OCI-LY7 (cell line): Measurements from ENCODE around the gene RHOB. TPM values are rescaled to one million over a fixed set of nuclear protein-coding genes. Genes with fewer than 3 reads are reported as not detected.

Source experiments
- BruUV-seq: library from RNA; stranded (reverse); fragments of 400-500 nt; replicated peaks from 2 replicates; lab custom pipeline; 2021; lab: Mats Ljungman, UMichigan
- CTCF ChIA-PET: fragments of 300-600 bp; sonication (Branson Sonifier 250); formaldehyde crosslinking; loops from one replicate; lab custom pipeline; 2022; ENCODE audit warnings: antibody characterized with exemption; ENCODE audit not compliant: unreplicated experiment; lab: Charles Lee
- POLR2A ChIA-PET: fragments of 300-600 bp; sonication (Branson Sonifier 250); formaldehyde crosslinking; loops from one replicate; lab custom pipeline; 2022; ENCODE audit warnings: antibody characterized with exemption; lab: Charles Lee
- DNase-seq: peaks from one replicate; pipeline ENCODE4 v3.0.0-alpha.2; 2015; ENCODE audit warnings: low spot score
- H2AFZ ChIP-seq: fragments of 200-600 bp; sonication (generic), shearing (Covaris generic); 2 replicates; pipeline ENCODE4 v1.6.1; 2014; ENCODE audit warnings: mild to moderate bottlenecking, antibody characterized with exemption, low read length, moderate library complexity
- H3K27ac ChIP-seq: fragments of 200-600 bp; sonication (generic); 2 replicates; pipeline ENCODE4 v1.5.1; 2014; ENCODE audit warnings: mixed run types, low read depth, mild to moderate bottlenecking, moderate library complexity, low read length, inconsistent platforms; ENCODE audit not compliant: poor library complexity, severe bottlenecking
- H3K36me3 ChIP-seq: fragments of 200-600 bp; sonication (generic); 2 replicates; pipeline ENCODE4 v1.6.1; 2014; ENCODE audit warnings: mild to moderate bottlenecking, antibody characterized with exemption, low read length, moderate library complexity, mixed read lengths; ENCODE audit not compliant: insufficient read depth
- H3K4me1 ChIP-seq: fragments of 200-600 bp; sonication (generic); 2 replicates; pipeline ENCODE4 v1.5.1; 2014; ENCODE audit warnings: mild to moderate bottlenecking, low read length; ENCODE audit not compliant: insufficient read depth, poor library complexity, severe bottlenecking
- H3K4me2 ChIP-seq: fragments of 200-600 bp; sonication (generic); 2 replicates; pipeline ENCODE4 v1.6.1; 2014; ENCODE audit warnings: mild to moderate bottlenecking, low read length
- H3K4me3 ChIP-seq: fragments of 200-600 bp; sonication (generic); 2 replicates; pipeline ENCODE4 v1.5.1; 2014; ENCODE audit warnings: mild to moderate bottlenecking, low read depth, low read length; ENCODE audit not compliant: poor library complexity, severe bottlenecking
- H3K79me2 ChIP-seq: fragments of 200-600 bp; sonication (generic); 2 replicates; pipeline ENCODE4 v1.6.1; 2016; ENCODE audit warnings: low read depth, mild to moderate bottlenecking, low read length, moderate library complexity, mixed read lengths; ENCODE audit not compliant: insufficient read depth
- H3K9me2 ChIP-seq: fragments of 200-600 bp; sonication (generic); 2 replicates; pipeline ENCODE4 v1.6.1; 2016; ENCODE audit warnings: mild to moderate bottlenecking, low read length, mixed read lengths; ENCODE audit not compliant: insufficient read depth
- H3K9me3 ChIP-seq: fragments of 200-600 bp; sonication (generic); 2 replicates; pipeline ENCODE4 v1.6.1; 2014; ENCODE audit warnings: mild to moderate bottlenecking, mixed run types, low read length, mixed read lengths
- H4K20me1 ChIP-seq: fragments of 200-600 bp; sonication (generic); 2 replicates; pipeline ENCODE4 v1.6.1; 2014; ENCODE audit warnings: mild to moderate bottlenecking, antibody characterized with exemption, low read length, moderate library complexity, mixed read lengths; ENCODE audit not compliant: insufficient read depth
- CTCF ChIP-seq: fragments of 200-600 bp; sonication (generic); conservative IDR thresholded peaks from 2 replicates; pipeline ENCODE4 v1.5.1; 2014; ENCODE audit warnings: mild to moderate bottlenecking, antibody characterized with exemption, low read length, moderate library complexity, mixed read lengths
- EZH2phosphoT487 ChIP-seq: fragments of 200-600 bp; sonication (generic); IDR thresholded peaks from 2 replicates; pipeline ENCODE4 v1.6.1; 2018; ENCODE audit warnings: low read depth, borderline replicate concordance, mild to moderate bottlenecking, mixed run types, antibody characterized with exemption, low read length, moderate library complexity, mixed read lengths
- intact Hi-C: fragments of 100-400 bp; cut with micrococcal nuclease; formaldehyde crosslinking; loops from one replicate; pipeline ENCODE4 v1.10.0; 2022; ENCODE audit not compliant: unreplicated experiment
- total RNA-seq, 2 experiments: library from RNA; depleted of rRNA in 1 of 2; stranded (reverse); fragments of >200 nt in 1 of 2; shearing (Covaris generic) in 1 of 2; gene quantifications; 2 replicates each; pipeline ENCODE4 v1.2.3, GENCODE V29; 2014 to 2022

RHOB gene
- total RNA-seq, 2 experiments from 2014 or later: 0.36 TPM; not detected in 1

GRCh38 chr2:20419007-20419576 is 27.8 kb upstream of the RHOB start:
- Histone ChIP-seq H3K4me3 (no peak overlapping the region), H3K9me3 (no peaks in the 10 kb centered on the region), H3K79me2 (no peaks in the 10 kb centered on the region), H3K4me1 (peaks cover 2% of the 10 kb centered on the region), H3K27ac (no peak overlapping the region), H3K9me2 (no peaks in the 10 kb centered on the region), H3K4me2 (no peak overlapping the region), H2AFZ (no peak overlapping the region), H4K20me1 (no peaks in the 10 kb centered on the region), H3K36me3 (no peaks in the 10 kb centered on the region)
- DNase-seq: no peak
- POLR2A ChIA-PET: no interaction called here
- CTCF ChIA-PET: no interaction called here
- intact Hi-C loops: no loop called here
- BruUV-seq: no TSS peak
- no peak for TF ChIP-seq CTCF
- TF ChIP-seq EZH2phosphoT487: no peak

GRCh38 chr2:20419752-20420151 is 27.1 kb upstream of the RHOB start:
- BruUV-seq: no TSS peak
- Histone ChIP-seq H3K9me3 (no peaks in the 10 kb centered on the region), H3K4me3 (no peak overlapping the region), H3K27ac (no peak overlapping the region), H3K4me1 (peaks cover 8% of the 10 kb centered on the region), H4K20me1 (no peaks in the 10 kb centered on the region), H3K9me2 (no peaks in the 10 kb centered on the region), H3K79me2 (no peaks in the 10 kb centered on the region), H3K36me3 (no peaks in the 10 kb centered on the region), H2AFZ (no peak overlapping the region), H3K4me2 (no peak overlapping the region)
- intact Hi-C loops: no loop called here
- ChIA-PET CTCF (interaction anchor here (1.0 kb wide), 1 partner anchor 8 kb away, joined by 4 read pairs; no protein-coding TSS in a partner anchor), POLR2A (interaction anchor here (0.6 kb wide), 2 partner anchors 22 to 32 kb away, joined by 3 to 6 read pairs; no protein-coding TSS in a partner anchor)
- DNase-seq: no peak
- TF ChIP-seq EZH2phosphoT487 (no peak), CTCF (no peak)

DNA sequence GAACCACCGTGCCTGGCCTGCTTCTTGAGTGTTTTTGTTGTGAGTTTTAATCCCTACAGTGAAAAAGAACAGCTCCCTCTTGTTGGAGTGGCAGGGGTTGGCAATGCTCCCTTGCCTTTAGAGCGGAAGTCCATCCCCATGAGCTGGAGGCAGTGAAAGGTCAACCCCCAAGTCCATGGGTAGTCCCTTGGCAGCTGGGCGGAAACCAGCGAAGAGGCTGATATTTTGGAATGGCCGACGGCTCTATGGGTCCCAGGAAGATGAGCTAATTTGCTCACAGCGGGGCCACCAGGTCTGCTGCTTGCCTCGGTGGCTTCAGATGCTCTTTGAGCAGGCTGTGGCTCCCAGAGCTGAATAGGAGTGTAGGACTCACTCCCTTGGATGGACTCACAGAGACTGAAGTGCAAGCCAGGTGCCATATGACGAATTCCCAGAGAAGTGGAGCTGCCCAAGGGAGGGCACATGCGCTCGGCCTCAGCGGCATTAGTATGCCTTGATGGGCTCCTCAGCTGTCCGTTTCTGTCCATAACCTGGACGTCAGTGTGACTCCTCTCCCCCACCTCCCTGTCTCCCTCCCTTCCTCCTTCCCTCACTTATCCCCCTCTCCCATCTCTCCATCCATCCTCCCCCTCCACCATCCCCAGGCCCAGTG is 25.4 kb upstream of the RHOB start:
- no peak for DNase-seq
- Histone ChIP-seq H3K9me2 (no peaks in the 10 kb centered on the region), H3K36me3 (no peaks in the 10 kb centered on the region), H3K4me1 (peaks cover 20% of the 10 kb centered on the region), H2AFZ (no peak overlapping the region), H3K27ac (no peak overlapping the region), H3K4me2 (no peak overlapping the region), H3K9me3 (no peaks in the 10 kb centered on the region), H3K79me2 (no peaks in the 10 kb centered on the region), H3K4me3 (no peak overlapping the region), H4K20me1 (no peaks in the 10 kb centered on the region)
- CTCF ChIA-PET: interaction anchor here (1.0 kb wide), 1 partner anchor 10 kb away, joined by 3 read pairs; no protein-coding TSS in a partner anchor
- TF ChIP-seq CTCF (no peak), EZH2phosphoT487 (no peak)
- intact Hi-C loops: no loop called here
- no TSS peak for BruUV-seq
- POLR2A ChIA-PET: interaction anchor here (0.5 kb wide), 1 partner anchor 646 kb away, joined by 3 read pairs; no protein-coding TSS in a partner anchor
